HG03060 (cell line): ENCODE measurements around the gene GSKIP.

Experiments used
- ATAC-seq: cut with Tn5 transposase; IDR thresholded peaks from one replicate; pipeline ENCODE4 v1.9.1; 2021; ENCODE audit warnings: low read depth, moderate number of reproducible peaks; ENCODE audit not compliant: unreplicated experiment

GSKIP gene

DNA sequence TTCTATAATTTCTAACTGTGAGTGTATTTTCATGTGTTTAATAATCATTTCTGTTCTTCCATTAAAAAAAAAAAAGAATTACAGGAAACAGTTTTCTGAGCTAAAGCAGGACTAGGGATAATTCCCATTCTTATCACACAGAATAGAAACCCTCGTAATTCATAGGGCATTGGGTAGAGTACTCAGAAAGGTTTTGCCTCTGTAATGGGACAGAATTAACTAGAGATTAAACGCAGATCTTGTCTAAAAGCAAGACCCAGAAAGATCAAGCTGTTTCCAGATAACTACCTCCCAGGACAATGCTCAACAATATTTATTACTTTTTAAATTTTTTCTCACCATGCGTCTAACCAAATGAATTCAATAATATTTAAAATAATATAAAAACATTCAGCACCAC lies 10.2 kb downstream of the GSKIP start:
- no peak for ATAC-seq

GRCh38 chr14:96376093-96376492 lies 12.8 kb downstream of the GSKIP start:
- no peak for ATAC-seq

GRCh38 chr14:96380735-96381134 lies 17.4 kb downstream of the GSKIP start:
- peak; percentile 83 for ATAC-seq

GRCh38 chr14:96383445-96383844 lies 20.1 kb downstream of the GSKIP start:
- ATAC-seq, result no peak

- no peak for ATAC-seq
These were observed 20.7 kb downstream of the GSKIP start for GRCh38 chr14:96384053-96384452.

GRCh38 chr14:96384740-96385139 lies 21.4 kb downstream of the GSKIP start:
- ATAC-seq, result no peak

DNA sequence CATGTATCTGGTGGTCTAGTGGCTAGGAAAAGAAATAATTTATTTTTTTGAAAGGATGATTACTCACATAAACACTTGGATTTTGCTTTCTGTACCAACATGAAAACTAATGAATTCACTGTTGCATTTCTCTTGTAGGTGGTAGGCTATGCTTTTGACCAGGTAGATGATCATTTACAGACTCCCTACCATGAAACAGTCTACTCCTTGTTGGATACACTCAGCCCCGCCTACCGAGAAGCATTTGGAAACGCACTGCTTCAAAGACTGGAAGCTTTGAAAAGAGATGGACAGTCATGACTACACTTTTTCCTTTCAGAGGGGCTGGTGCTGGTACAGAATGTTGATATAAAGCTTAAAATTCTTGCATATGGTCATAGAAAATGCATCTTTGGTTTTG lies 22.1 kb downstream of the GSKIP start:
- no peak for ATAC-seq

- no peak for ATAC-seq
These were observed 27.6 kb downstream of the GSKIP start for GRCh38 chr14:96390965-96391292.

- peak; percentile 70 for ATAC-seq
These were observed 28.2 kb downstream of the GSKIP start for GRCh38 chr14:96391293-96392118.

- no peak for ATAC-seq
These were observed 29.9 kb downstream of the GSKIP start for GRCh38 chr14:96393071-96393691.

DNA sequence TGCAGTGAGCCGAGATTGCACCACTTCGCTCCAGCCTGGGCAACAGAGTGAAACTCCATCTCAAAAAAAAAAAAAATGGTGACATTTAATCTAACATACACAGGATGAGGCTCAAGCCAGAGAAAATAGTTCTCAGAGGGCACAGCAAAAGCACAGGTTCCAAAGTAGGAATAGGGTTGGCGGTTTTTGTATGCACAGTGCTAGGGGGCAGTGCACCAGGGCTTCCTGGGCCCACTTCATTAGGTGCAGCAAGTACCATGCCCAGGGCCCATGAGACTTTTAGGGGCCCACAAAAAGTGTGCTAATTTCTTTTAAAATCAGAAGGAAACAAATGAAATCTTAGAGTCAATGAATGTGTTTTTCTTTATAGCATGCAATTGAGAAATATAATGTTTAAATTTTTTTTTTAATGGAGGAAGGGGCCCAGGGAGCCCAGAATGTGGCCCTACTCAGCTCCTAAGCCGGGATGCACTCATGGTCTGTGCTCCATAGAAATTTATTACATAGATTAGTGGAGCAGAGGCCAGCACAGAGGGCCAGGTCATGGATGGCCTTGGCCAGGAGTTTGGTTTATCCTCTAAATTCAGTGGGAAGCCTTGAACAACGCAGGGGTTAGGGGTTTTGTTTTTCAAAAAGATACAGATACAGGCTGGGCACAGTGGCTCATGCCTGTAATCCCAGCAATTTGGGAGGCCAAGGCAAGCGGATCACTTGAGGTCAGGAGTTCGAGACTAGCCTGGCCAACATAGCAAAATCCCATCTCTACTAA lies 30.9 kb downstream of the GSKIP start:
- ATAC-seq, result no peak

GRCh38 chr14:96398432-96398831 lies 35.1 kb downstream of the GSKIP start:
- ATAC-seq, result no peak

- no peak for ATAC-seq
These were observed 35.6 kb downstream of the GSKIP start for GRCh38 chr14:96398921-96399320.

DNA sequence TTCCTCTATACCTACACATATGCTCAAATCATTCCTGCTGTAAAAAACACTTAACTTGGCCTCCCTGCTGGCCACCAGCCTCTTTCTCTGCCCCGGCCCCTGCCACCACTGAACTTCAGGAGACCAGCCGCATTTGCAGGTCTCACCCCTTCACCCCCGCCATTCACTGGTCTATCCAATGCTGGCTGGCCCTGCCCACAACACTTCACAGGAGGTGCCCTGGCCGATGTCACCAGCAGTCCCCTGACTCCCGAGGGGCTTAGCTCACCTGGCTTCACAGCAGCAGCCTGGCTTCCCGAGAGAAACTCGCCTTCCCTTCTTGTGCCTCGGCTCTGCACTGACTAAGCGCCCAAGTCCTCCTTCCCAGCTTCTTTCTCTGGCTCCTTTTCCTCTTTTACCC lies 36.1 kb downstream of the GSKIP start:
- no peak for ATAC-seq

DNA sequence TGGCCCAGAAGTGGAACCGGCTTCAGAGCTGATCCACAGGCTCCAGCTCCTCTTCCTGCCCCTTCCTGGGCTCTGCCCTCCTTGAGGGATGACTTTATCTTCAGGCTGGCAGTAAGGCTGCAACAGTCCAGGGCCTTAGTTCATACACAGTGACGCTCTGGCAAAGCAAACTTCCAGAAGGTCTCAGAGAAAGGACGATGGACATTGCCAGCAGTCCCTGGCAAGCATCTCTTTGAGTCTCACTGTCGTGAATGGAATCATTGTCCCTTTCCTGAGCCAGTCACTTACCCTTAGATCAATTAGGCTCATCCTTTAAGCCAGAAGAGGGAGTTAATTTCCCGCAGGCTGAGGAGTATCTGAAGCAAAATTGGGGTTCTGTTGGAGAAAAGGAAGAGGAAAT lies 37.2 kb downstream of the GSKIP start:
- no peak for ATAC-seq

DNA sequence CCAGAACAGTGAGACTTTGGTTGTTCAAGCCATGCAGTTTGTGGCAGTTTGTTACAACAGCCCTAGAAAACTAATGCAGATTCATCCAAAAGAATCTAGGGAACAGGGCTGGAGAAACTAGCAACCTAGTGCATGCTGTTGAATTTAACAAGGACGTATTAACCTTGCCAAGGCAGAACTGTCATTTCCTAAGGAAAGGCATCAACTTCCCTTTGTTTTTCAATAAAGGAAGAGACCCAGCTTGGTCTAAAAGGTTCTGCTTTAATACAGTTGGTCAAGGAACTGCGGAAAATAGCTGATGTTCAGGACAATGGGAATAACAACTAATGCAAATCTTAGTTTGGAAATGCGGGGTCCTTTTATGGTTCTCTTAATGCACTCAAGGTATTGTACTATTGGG lies 40.1 kb downstream of the GSKIP start:
- no peak for ATAC-seq

DNA sequence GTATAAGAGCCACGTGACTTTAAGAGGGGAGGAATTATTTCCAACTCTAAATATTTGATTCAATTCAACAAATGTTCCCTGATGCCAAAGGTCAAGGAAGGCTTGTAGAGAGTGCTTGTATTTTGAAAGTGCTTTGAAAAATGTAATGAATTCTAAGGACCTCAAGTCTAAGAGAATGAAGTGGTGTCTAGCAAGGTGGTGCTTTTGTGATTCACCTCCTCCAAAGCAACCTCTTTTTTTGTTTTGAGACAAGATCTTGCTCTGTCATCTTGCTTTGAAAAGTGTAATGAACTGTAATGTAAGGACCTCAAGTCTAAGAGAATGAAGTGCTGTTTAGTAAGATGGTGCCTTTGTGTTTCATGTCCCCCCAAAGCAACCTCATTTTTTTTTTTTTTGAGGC lies 42.4 kb downstream of the GSKIP start:
- ATAC-seq, result no peak

GRCh38 chr14:96407935-96408570 lies 44.7 kb downstream of the GSKIP start:
- no peak for ATAC-seq

DNA sequence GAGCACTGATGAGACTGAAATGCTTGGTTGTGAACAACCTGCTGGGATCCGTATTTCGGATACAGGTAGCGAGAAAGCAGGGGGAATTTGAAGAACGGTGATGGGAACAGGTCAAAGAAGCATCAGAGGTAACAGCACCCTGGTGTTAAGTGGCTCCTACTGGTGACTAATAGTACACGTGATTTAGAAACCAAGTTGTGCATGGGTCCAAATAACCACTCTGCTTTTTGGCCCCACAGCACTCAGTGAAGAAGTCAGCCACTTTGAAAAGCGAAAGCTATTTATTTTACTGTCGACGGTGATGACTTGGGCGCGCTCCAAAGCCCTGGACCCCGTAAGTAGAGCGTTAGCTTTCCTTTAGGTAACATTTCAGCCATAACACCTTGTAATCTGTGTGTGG lies 45.3 kb downstream of the GSKIP start:
- ATAC-seq, result no peak

- no peak for ATAC-seq
These were observed 46.4 kb downstream of the GSKIP start for GRCh38 chr14:96409701-96410100.

DNA sequence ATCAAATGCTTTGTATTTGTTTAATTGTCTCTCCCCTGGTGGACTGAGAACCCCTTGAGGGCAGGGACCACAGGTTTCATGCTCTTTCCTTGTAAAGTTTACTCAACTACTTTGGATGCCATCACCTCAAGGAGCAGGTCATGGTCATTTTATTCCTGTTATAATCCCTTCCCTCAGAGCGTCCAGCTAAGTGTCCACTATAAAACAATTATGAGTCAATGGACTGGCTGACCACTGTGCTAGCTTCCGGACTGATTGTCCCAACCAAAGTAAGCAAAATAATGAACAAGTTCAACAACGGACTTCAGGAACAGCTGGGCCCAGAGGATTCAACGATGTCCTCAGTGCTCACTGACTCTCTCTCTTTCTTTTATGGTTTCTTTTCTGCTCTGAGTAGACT lies 46.8 kb downstream of the GSKIP start:
- ATAC-seq, result no peak
